Erythroblast (primary cell): ENCODE data around the gene TSGA10.

Experiments used
- GATA1 ChIP-seq: IDR thresholded peaks from 2 replicates; pipeline ENCODE4 v1.6.1; 2011; ENCODE audit warnings: low read depth, mild to moderate bottlenecking, control low read depth, low read length, moderate library complexity
- POLR2A ChIP-seq: IDR thresholded peaks from 2 replicates; pipeline ENCODE4 v1.6.1; 2011; ENCODE audit warnings: mild to moderate bottlenecking, low read length

- TF ChIP-seq POLR2A (no peak), GATA1 (no peak)
These were observed 42.1 kb downstream of the TSGA10 start for GRCh38 chr2:99112617-99113016.
